ENCODE results near the gene NUP62. TPM values are rescaled to one million over a fixed set of nuclear protein-coding genes. Genes with fewer than 3 reads are reported as not detected.

NUP62 gene
- total RNA-seq, 4 donors from 2014 or later = 34.5 to 40.1 (median 34.9) TPM

GRCh38 chr19:49954933-49955332 lies 25.6 kb upstream of the NUP62 start:
- H3K4me3 ChIP-seq = no peak overlapping the region
- no peaks in the 10 kb centered on the region for H3K9me3 ChIP-seq
- 64 to 74% methylated on average over 10 to 11 of the region's 11 CpGs for WGBS, 2 donors
- H3K27me3 ChIP-seq = peaks cover 0 to 65% (median 0%) of the 10 kb centered on the region in 4 donors
- peaks cover 10 to 40% (median 10%) of the 10 kb centered on the region in 3 donors for H3K4me1 ChIP-seq
- intact Hi-C loops (cut with DNase I) = no loop called here
- DNase-seq = no peak
- H3K27ac ChIP-seq = no peak overlapping the region
- no peaks in the 10 kb centered on the region for H3K36me3 ChIP-seq
- TF ChIP-seq POLR2A (IDR thresholded peaks at IDR 0.05) = no peak
- no peak for TF ChIP-seq CTCF (IDR thresholded peaks at IDR 0.05)

- Histone ChIP-seq H3K27ac (peak overlapping the region in 2 of 4 donors; percentile 21 to 38), H3K4me3 (peak overlapping the region in 1 of 4 donors; percentile 39), H3K4me1 (peaks cover 10 to 40% (median 10%) of the 10 kb centered on the region in 3 donors), H3K27me3 (peaks cover 0 to 71% (median 0%) of the 10 kb centered on the region in 4 donors), H3K36me3 (no peaks in the 10 kb centered on the region), H3K9me3 (no peaks in the 10 kb centered on the region)
- TF ChIP-seq POLR2A (IDR thresholded peaks at IDR 0.05) (no peak), CTCF (IDR thresholded peaks at IDR 0.05) (no peak)
- WGBS, 2 donors = 13 to 28% methylated on average over 10 to 12 of the region's 12 CpGs
- intact Hi-C loops (cut with DNase I) = no loop called here
- DNase-seq = no peak
These were observed 25.0 kb upstream of the NUP62 start for GRCh38 chr19:49954092-49954829.

- WGBS, 2 donors = 55 to 64% methylated on average over 7 of the region's 7 CpGs
- Histone ChIP-seq H3K4me1 (peaks cover 10 to 40% (median 10%) of the 10 kb centered on the region in 3 donors), H3K27ac (no peak overlapping the region), H3K27me3 (peaks cover 0 to 74% (median 0%) of the 10 kb centered on the region in 4 donors), H3K4me3 (no peak overlapping the region), H3K36me3 (no peaks in the 10 kb centered on the region), H3K9me3 (no peaks in the 10 kb centered on the region)
- intact Hi-C loops (cut with DNase I) = no loop called here
- no peak for DNase-seq
- no peak for TF ChIP-seq POLR2A (IDR thresholded peaks at IDR 0.05)
- no peak for TF ChIP-seq CTCF (IDR thresholded peaks at IDR 0.05)
These were observed 24.1 kb upstream of the NUP62 start for GRCh38 chr19:49953416-49953815.

- intact Hi-C loops (cut with DNase I) = no loop called here
- Histone ChIP-seq H3K4me1 (peaks cover 10 to 39% (median 10%) of the 10 kb centered on the region in 3 donors), H3K27ac (no peak overlapping the region), H3K36me3 (no peaks in the 10 kb centered on the region), H3K9me3 (no peaks in the 10 kb centered on the region), H3K4me3 (no peak overlapping the region), H3K27me3 (peaks cover 0 to 74% (median 0%) of the 10 kb centered on the region in 4 donors)
- DNase-seq = no peak
- WGBS, 2 donors = 76 to 83% methylated on average over 7 to 8 of the region's 13 CpGs
- TF ChIP-seq CTCF (IDR thresholded peaks at IDR 0.05) (no peak), POLR2A (IDR thresholded peaks at IDR 0.05) (no peak)
These were observed 23.6 kb upstream of the NUP62 start for GRCh38 chr19:49952906-49953305.

GRCh38 chr19:49952479-49952836 lies 23.2 kb upstream of the NUP62 start:
- no peak overlapping the region for H3K27ac ChIP-seq
- no peaks in the 10 kb centered on the region for H3K36me3 ChIP-seq
- TF ChIP-seq CTCF (IDR thresholded peaks at IDR 0.05) (no peak), POLR2A (IDR thresholded peaks at IDR 0.05) (no peak)
- H3K4me3 ChIP-seq = no peak overlapping the region
- no peaks in the 10 kb centered on the region for H3K9me3 ChIP-seq
- H3K27me3 ChIP-seq = peaks cover 0 to 72% (median 0%) of the 10 kb centered on the region in 4 donors
- intact Hi-C loops (cut with DNase I) = no loop called here
- DNase-seq = no peak
- peaks cover 10 to 35% (median 10%) of the 10 kb centered on the region in 3 donors for H3K4me1 ChIP-seq
